Caco-2 (cell line): ENCODE measurements around the gene PACSIN2. TPM values are rescaled to one million over a fixed set of nuclear protein-coding genes. Genes with fewer than 3 reads are reported as not detected.
"Not testable (repeated sequence)": the region's sequence is repeated elsewhere in the genome, so short reads cannot be mapped to it uniquely, and the experiment has no call there.

Experiments
- BruUV-seq: library from RNA; stranded (reverse); fragments of 400-500 nt; replicated peaks from 2 replicates; lab custom pipeline; 2021; lab: Mats Ljungman, UMichigan
- CTCF ChIA-PET: fragments of 300-600 bp; sonication (Branson Sonifier 250); formaldehyde crosslinking; loops from one replicate; lab custom pipeline; 2022; ENCODE audit warnings: antibody characterized with exemption; lab: Charles Lee
- POLR2A ChIA-PET: fragments of 300-600 bp; sonication (Branson Sonifier 250); formaldehyde crosslinking; loops from one replicate; lab custom pipeline; 2022; ENCODE audit warnings: antibody characterized with exemption; lab: Charles Lee
- DNase-seq, 2 experiments: peaks; one replicate each; pipeline versions ENCODE4 v3.0.0 to v3.0.0-alpha.2; 2020 to 2022
- H3K27me3 ChIP-seq: replicated peaks from 2 replicates; pipeline ENCODE4 v1.6.0; 2011; ENCODE audit warnings: low read length; ENCODE audit not compliant: control insufficient read depth, insufficient read depth
- H3K36me3 ChIP-seq: 2 replicates; pipeline ENCODE4 v1.5.1; 2011; ENCODE audit warnings: low read length; ENCODE audit not compliant: control insufficient read depth, insufficient read depth
- H3K4me1 ChIP-seq: fragments of 250-450 bp; sonication (Bioruptor Pico); 2 replicates; pipeline ENCODE4 v1.5.1; 2020; ENCODE audit warnings: mild to moderate bottlenecking
- H3K4me3 ChIP-seq: 2 replicates; pipeline ENCODE4 v1.5.1; 2011; ENCODE audit warnings: low read depth, mild to moderate bottlenecking, control low read depth, low read length
- H3K9me3 ChIP-seq: fragments of 250-450 bp; sonication (Bioruptor Pico); 2 replicates; pipeline ENCODE4 v1.5.1; 2020; ENCODE audit warnings: mild to moderate bottlenecking, moderate library complexity
- H3K27ac Mint-ChIP-seq: one replicate; pipeline ENCODE4 v1.8.0; 2022; ENCODE audit warnings: mixed read lengths; ENCODE audit not compliant: unreplicated experiment
- H3K27me3 Mint-ChIP-seq: one replicate; pipeline ENCODE4 v1.8.0; 2022; ENCODE audit warnings: mixed read lengths; ENCODE audit not compliant: insufficient read depth, unreplicated experiment
- H3K36me3 Mint-ChIP-seq: one replicate; pipeline ENCODE4 v1.8.0; 2022; ENCODE audit warnings: mild to moderate bottlenecking, mixed read lengths; ENCODE audit not compliant: insufficient read depth, unreplicated experiment
- H3K4me1 Mint-ChIP-seq: one replicate; pipeline ENCODE4 v1.8.0; 2022; ENCODE audit warnings: low read depth, mixed read lengths; ENCODE audit not compliant: unreplicated experiment
- H3K4me3 Mint-ChIP-seq: one replicate; pipeline ENCODE4 v1.8.0; 2022; ENCODE audit warnings: mild to moderate bottlenecking, moderate library complexity, mixed read lengths; ENCODE audit not compliant: unreplicated experiment
- H3K9me3 Mint-ChIP-seq: one replicate; pipeline ENCODE4 v1.8.0; 2022; ENCODE audit warnings: mixed read lengths; ENCODE audit not compliant: unreplicated experiment
- intact Hi-C: fragments of 100-400 bp; cut with micrococcal nuclease; formaldehyde crosslinking; loops from one replicate; pipeline ENCODE4 v1.10.0; 2022; ENCODE audit not compliant: unreplicated experiment
- total RNA-seq: library from RNA; stranded (reverse); gene quantifications from 2 replicates; pipeline ENCODE4 v1.2.3, GENCODE V29; 2022
- TF ChIP-seq, protein P1 (sequence below), 2 experiments: fragments of 200-600 bp in 1 of 2; IDR thresholded peaks; 1 replicate in 1 of 2; 2 replicates in 1 of 2; pipeline versions ENCODE4 v1.5.1 to v1.8.0; 2011 to 2022; ENCODE audit warnings: antibody characterized with exemption in 1 of 2, control low read depth in 1 of 2, inconsistent platforms in 1 of 2, low read depth in 1 of 2, low read length in 1 of 2, mild to moderate bottlenecking in 1 of 2, moderate library complexity in 1 of 2; ENCODE audit not compliant: insufficient read depth in 1 of 2, severe bottlenecking in 1 of 2, unreplicated experiment in 1 of 2

Gene PACSIN2
- total RNA-seq, 1 experiment from 2014 or later: 122 TPM

DNA sequence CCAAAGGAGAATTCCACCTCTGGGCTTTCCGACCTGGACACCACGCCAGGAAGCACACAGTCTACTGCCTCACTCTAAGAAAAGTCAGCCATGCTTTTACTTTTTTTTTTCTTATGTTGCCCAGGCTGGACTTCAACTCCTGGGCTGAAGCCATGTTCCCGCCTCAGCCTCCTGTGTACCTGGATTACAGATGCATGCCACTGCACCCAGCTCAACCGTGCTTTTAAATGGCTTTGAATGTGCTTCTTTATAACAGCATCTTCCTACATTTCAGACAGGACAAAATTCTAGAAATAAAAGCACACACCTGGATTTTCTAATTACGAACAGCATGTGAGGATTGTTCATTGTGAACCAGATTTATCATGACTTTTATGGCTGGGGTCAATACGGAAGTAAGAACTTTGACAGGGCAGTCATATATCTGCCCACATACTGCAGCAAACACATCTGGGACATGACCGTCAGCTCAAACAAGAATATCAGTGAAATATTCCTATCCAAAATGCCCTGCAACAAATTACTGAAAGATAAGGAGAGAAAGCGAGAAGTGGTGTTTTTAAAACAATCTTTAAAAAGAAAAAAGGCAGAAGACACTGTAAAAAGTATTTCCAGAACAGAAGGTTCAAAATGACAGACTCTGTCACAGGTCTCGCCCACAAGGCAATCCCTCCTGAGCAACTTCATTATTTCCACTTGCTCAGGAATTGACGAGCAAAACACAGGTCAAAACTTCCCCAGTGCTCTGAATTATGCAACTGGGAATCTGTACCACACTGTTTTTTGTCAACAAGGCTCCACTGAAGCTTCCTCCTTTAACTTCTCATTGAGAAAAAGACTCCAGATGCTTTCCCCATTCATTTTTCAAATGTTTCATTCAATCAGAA is 42.1 kb downstream of the PACSIN2 start:
- H3K36me3 ChIP-seq: no peaks in the 10 kb centered on the region
- TF ChIP-seq, protein P1, sequence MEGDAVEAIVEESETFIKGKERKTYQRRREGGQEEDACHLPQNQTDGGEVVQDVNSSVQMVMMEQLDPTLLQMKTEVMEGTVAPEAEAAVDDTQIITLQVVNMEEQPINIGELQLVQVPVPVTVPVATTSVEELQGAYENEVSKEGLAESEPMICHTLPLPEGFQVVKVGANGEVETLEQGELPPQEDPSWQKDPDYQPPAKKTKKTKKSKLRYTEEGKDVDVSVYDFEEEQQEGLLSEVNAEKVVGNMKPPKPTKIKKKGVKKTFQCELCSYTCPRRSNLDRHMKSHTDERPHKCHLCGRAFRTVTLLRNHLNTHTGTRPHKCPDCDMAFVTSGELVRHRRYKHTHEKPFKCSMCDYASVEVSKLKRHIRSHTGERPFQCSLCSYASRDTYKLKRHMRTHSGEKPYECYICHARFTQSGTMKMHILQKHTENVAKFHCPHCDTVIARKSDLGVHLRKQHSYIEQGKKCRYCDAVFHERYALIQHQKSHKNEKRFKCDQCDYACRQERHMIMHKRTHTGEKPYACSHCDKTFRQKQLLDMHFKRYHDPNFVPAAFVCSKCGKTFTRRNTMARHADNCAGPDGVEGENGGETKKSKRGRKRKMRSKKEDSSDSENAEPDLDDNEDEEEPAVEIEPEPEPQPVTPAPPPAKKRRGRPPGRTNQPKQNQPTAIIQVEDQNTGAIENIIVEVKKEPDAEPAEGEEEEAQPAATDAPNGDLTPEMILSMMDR (IDR thresholded peaks at IDR 0.05; ENCODE audit: insufficient read depth in 1 of 2, low read depth in 1 of 2, low read length in 1 of 2, severe bottlenecking in 1 of 2, unreplicated experiment in 1 of 2): no peak
- no TSS peak for BruUV-seq
- no peak overlapping the region for H3K4me3 Mint-ChIP-seq
- POLR2A ChIA-PET: no interaction called here
- no peak overlapping the region for H3K27ac Mint-ChIP-seq
- no peaks in the 10 kb centered on the region for H3K9me3 Mint-ChIP-seq
- peaks cover 47% of the 10 kb centered on the region for H3K36me3 Mint-ChIP-seq
- H3K4me1 Mint-ChIP-seq: peaks cover 32% of the 10 kb centered on the region
- intact Hi-C loops: no loop called here
- H3K4me3 ChIP-seq: no peak overlapping the region
- H3K27me3 Mint-ChIP-seq: no peaks in the 10 kb centered on the region
- no peaks in the 10 kb centered on the region for H3K9me3 ChIP-seq
- CTCF ChIA-PET: no interaction called here
- H3K27me3 ChIP-seq: no peaks in the 10 kb centered on the region
- DNase-seq: no peak
- peaks cover 9% of the 10 kb centered on the region; the same call in 1 of the 2 replicates for H3K4me1 ChIP-seq

DNA sequence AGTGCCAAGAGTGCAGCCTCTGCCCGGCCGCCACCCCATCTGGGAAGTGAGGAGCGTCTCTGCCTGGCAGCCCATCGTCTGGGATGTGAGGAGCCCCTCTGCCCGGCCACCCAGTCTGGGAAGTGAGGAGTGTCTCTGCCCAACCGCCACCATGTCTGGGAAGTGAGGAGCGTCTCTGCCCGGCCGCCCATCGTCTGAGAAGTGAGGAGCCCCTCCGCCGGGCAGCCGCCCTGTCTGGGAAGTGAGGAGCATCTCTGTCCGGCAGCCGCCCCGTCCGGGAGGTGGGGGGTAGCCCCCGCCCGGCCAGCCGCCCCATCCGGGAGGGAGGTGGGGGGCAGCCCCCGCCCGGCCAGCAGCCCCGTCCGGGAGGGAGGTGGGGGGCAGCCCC is 43.5 kb downstream of the PACSIN2 start:
- H3K4me3 Mint-ChIP-seq, H3K9me3 ChIP-seq, intact Hi-C loops, H3K4me1 ChIP-seq, H3K9me3 Mint-ChIP-seq, H3K27me3 Mint-ChIP-seq, H3K4me3 ChIP-seq, DNase-seq, POLR2A ChIA-PET, H3K27me3 ChIP-seq, BruUV-seq, H3K36me3 ChIP-seq: not testable (repeated sequence)
- CTCF ChIA-PET: interaction anchor here (0.6 kb wide), 1 partner anchor 36 kb away, joined by 4 read pairs; no protein-coding TSS in a partner anchor
- Mint-ChIP-seq H3K36me3 (peaks cover 61% of the 10 kb centered on the region), H3K4me1 (peaks cover 23% of the 10 kb centered on the region), H3K27ac (peak overlapping the region; percentile 71)

DNA sequence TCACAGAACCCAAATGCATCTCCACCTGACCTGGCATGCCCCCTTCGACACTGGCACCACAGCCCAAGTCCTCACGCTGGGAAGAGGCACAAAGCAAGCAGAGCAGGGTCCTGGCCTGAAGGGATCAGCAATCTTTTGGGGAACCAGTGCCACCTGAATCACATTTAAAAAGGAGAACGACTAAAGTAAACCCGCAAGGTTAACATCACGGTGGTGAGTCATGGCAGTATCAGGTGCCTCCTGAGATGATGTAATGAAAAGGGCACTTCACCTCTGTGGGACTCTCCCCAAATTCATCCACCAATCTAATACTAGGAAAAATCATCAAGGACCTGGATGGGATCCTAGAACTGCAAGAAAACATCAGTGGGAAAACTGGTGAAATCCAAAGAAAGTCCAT is 44.9 kb downstream of the PACSIN2 start:
- CTCF ChIA-PET: interaction anchor here (0.6 kb wide), 1 partner anchor 1653 kb away, joined by 3 read pairs; no protein-coding TSS in a partner anchor
- H3K4me1 ChIP-seq: no peaks in the 10 kb centered on the region
- no peaks in the 10 kb centered on the region for H3K27me3 ChIP-seq
- Mint-ChIP-seq H3K4me1 (peaks cover 21% of the 10 kb centered on the region), H3K36me3 (peaks cover 73% of the 10 kb centered on the region), H3K27ac (no peak overlapping the region), H3K4me3 (no peak overlapping the region), H3K9me3 (no peaks in the 10 kb centered on the region), H3K27me3 (no peaks in the 10 kb centered on the region)
- BruUV-seq: no TSS peak
- no peaks in the 10 kb centered on the region for H3K36me3 ChIP-seq
- TF ChIP-seq, protein P1 (IDR thresholded peaks at IDR 0.05; ENCODE audit: insufficient read depth in 1 of 2, low read depth in 1 of 2, low read length in 1 of 2, severe bottlenecking in 1 of 2, unreplicated experiment in 1 of 2): no peak
- POLR2A ChIA-PET: no interaction called here
- no peak overlapping the region for H3K4me3 ChIP-seq
- DNase-seq: no peak
- H3K9me3 ChIP-seq: no peaks in the 10 kb centered on the region
- intact Hi-C loops: no loop called here
